ENCODE measurements around the gene IL1RL1. TPM values are rescaled to one million over a fixed set of nuclear protein-coding genes. Genes with fewer than 3 reads are reported as not detected.

IL1RL1 gene
- total and polyA plus RNA-seq, 2 donors (not counting 1 experiment from before 2014, with no cell fraction given): 0.02 to 0.50 TPM

- Histone ChIP-seq H3K9me3 (ENCODE audit: control insufficient read depth, insufficient read depth, low read depth, low read length) (no peaks in the 10 kb centered on the region), H3K4me3 (replicated peaks in 1 of 4; ENCODE audit: control extremely low read depth in 1 of 4, insufficient read depth in 1 of 4, low read depth in 3 of 4, low read length in 4 of 4) (no peak overlapping the region), H3K9ac (ENCODE audit: insufficient read depth, low read length) (no peak overlapping the region), H2AFZ (ENCODE audit: low read length) (no peak overlapping the region), H3K27me3 (ENCODE audit: control insufficient read depth, insufficient read depth, low read length) (peaks cover 2% of the 10 kb centered on the region), H3K4me2 (ENCODE audit: extremely low read depth, insufficient read depth, low read length) (no peak overlapping the region), H3K27ac (ENCODE audit: insufficient read depth, low read length) (no peak overlapping the region), H3K36me3 (ENCODE audit: control insufficient read depth, insufficient read depth, low read length) (no peaks in the 10 kb centered on the region), H3K79me2 (ENCODE audit: control insufficient read depth, insufficient read depth, low read length) (no peaks in the 10 kb centered on the region), H4K20me1 (ENCODE audit: control insufficient read depth, extremely low read depth, insufficient read depth, low read length) (no peaks in the 10 kb centered on the region), H3K4me1 (ENCODE audit: control insufficient read depth, extremely low read depth, insufficient read depth, low read length) (no peaks in the 10 kb centered on the region)
- TF ChIP-seq CTCF (conservative IDR thresholded peaks at IDR 0.05 in 1 of 2, IDR thresholded peaks at IDR 0.05 in 1 of 2; ENCODE audit: low read depth in 1 of 2, low read length in 2 of 2) (no peak), EZH2 (IDR thresholded peaks at IDR 0.05; ENCODE audit: low read length, missing control alignments) (no peak)
- DNase-seq (ENCODE audit: low read depth in 2 of 2): peak in 1 of 2 donors; percentile 25
Measured at GRCh38 chr2:102284611-102285010, 26.8 kb upstream of the IL1RL1 start.

GRCh38 chr2:102285368-102285767, 26.0 kb upstream of the IL1RL1 start:
- Histone ChIP-seq H3K9ac (ENCODE audit: insufficient read depth, low read length) (no peak overlapping the region), H3K4me2 (ENCODE audit: extremely low read depth, insufficient read depth, low read length) (no peak overlapping the region), H3K36me3 (ENCODE audit: control insufficient read depth, insufficient read depth, low read length) (no peaks in the 10 kb centered on the region), H3K27me3 (ENCODE audit: control insufficient read depth, insufficient read depth, low read length) (no peaks in the 10 kb centered on the region), H2AFZ (ENCODE audit: low read length) (no peak overlapping the region), H3K4me3 (replicated peaks in 1 of 4; ENCODE audit: control extremely low read depth in 1 of 4, insufficient read depth in 1 of 4, low read depth in 3 of 4, low read length in 4 of 4) (no peak overlapping the region), H4K20me1 (ENCODE audit: control insufficient read depth, extremely low read depth, insufficient read depth, low read length) (no peaks in the 10 kb centered on the region), H3K27ac (ENCODE audit: insufficient read depth, low read length) (no peak overlapping the region), H3K4me1 (ENCODE audit: control insufficient read depth, extremely low read depth, insufficient read depth, low read length) (no peaks in the 10 kb centered on the region), H3K79me2 (ENCODE audit: control insufficient read depth, insufficient read depth, low read length) (no peaks in the 10 kb centered on the region), H3K9me3 (ENCODE audit: control insufficient read depth, insufficient read depth, low read depth, low read length) (no peaks in the 10 kb centered on the region)
- peak in 1 of 2 donors; percentile 14 for DNase-seq (ENCODE audit: low read depth in 2 of 2)
- TF ChIP-seq EZH2 (IDR thresholded peaks at IDR 0.05; ENCODE audit: low read length, missing control alignments) (no peak), CTCF (conservative IDR thresholded peaks at IDR 0.05 in 1 of 2, IDR thresholded peaks at IDR 0.05 in 1 of 2; ENCODE audit: low read depth in 1 of 2, low read length in 2 of 2) (no peak)

- Histone ChIP-seq H3K9ac (ENCODE audit: insufficient read depth, low read length) (no peak overlapping the region), H3K36me3 (ENCODE audit: control insufficient read depth, insufficient read depth, low read length) (no peaks in the 10 kb centered on the region), H3K27me3 (ENCODE audit: control insufficient read depth, insufficient read depth, low read length) (no peaks in the 10 kb centered on the region), H3K79me2 (ENCODE audit: control insufficient read depth, insufficient read depth, low read length) (no peaks in the 10 kb centered on the region), H3K9me3 (ENCODE audit: control insufficient read depth, insufficient read depth, low read depth, low read length) (no peaks in the 10 kb centered on the region), H4K20me1 (ENCODE audit: control insufficient read depth, extremely low read depth, insufficient read depth, low read length) (no peaks in the 10 kb centered on the region), H3K4me2 (ENCODE audit: extremely low read depth, insufficient read depth, low read length) (no peak overlapping the region), H2AFZ (ENCODE audit: low read length) (no peak overlapping the region), H3K4me1 (ENCODE audit: control insufficient read depth, extremely low read depth, insufficient read depth, low read length) (no peaks in the 10 kb centered on the region), H3K27ac (ENCODE audit: insufficient read depth, low read length) (no peak overlapping the region), H3K4me3 (replicated peaks in 1 of 4; ENCODE audit: control extremely low read depth in 1 of 4, insufficient read depth in 1 of 4, low read depth in 3 of 4, low read length in 4 of 4) (no peak overlapping the region)
- no peak for DNase-seq (ENCODE audit: low read depth in 2 of 2)
- TF ChIP-seq EZH2 (IDR thresholded peaks at IDR 0.05; ENCODE audit: low read length, missing control alignments) (no peak), CTCF (conservative IDR thresholded peaks at IDR 0.05 in 1 of 2, IDR thresholded peaks at IDR 0.05 in 1 of 2; ENCODE audit: low read depth in 1 of 2, low read length in 2 of 2) (no peak)
Measured at GRCh38 chr2:102286041-102286440, 25.3 kb upstream of the IL1RL1 start.

Data from fibroblast of lung (primary cell).